Cardiac fibroblast (primary cell): ENCODE results near the gene SDK2.

Experiments
- DNase-seq, 2 donors: peaks; one replicate each; pipeline versions ENCODE4 v3.0.0 to v3.0.0-alpha.2; 2010; ENCODE audit warnings: low read depth in 2 of 2
- H3K4me3 ChIP-seq, 2 donors: replicated peaks in 1 of 2; 1 replicate in 1 of 2; 2 replicates in 1 of 2; pipeline ENCODE4 v1.5.1; 2011; ENCODE audit warnings: low read depth in 2 of 2, low read length in 2 of 2, mild to moderate bottlenecking in 2 of 2, moderate library complexity in 1 of 2
- TF ChIP-seq, protein P1 (sequence below): IDR thresholded peaks from one replicate; pipeline ENCODE4 v1.5.1; 2011; ENCODE audit warnings: low read depth, mild to moderate bottlenecking, low read length, inconsistent platforms

Gene SDK2

DNA sequence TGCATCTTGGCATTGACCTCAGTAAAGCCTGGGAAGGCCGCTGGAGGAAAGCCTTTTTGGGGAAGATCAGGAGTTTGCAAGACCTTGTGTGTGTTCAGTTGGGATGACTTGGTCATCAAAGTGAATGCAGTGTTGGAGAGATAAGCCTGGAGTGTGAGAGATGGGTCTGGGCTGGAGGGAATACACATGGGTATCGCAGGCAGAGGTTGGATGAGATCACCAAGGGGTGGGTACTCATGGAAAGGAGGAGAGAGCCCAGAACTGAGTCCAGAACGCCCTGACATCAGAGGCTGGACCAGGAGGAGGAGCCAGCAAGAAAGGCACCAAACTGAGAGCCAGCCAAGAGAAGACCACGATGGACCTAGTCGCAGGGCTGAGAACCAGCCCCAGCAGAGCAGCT lies 35.2 kb downstream of the SDK2 start:
- TF ChIP-seq, protein P1, sequence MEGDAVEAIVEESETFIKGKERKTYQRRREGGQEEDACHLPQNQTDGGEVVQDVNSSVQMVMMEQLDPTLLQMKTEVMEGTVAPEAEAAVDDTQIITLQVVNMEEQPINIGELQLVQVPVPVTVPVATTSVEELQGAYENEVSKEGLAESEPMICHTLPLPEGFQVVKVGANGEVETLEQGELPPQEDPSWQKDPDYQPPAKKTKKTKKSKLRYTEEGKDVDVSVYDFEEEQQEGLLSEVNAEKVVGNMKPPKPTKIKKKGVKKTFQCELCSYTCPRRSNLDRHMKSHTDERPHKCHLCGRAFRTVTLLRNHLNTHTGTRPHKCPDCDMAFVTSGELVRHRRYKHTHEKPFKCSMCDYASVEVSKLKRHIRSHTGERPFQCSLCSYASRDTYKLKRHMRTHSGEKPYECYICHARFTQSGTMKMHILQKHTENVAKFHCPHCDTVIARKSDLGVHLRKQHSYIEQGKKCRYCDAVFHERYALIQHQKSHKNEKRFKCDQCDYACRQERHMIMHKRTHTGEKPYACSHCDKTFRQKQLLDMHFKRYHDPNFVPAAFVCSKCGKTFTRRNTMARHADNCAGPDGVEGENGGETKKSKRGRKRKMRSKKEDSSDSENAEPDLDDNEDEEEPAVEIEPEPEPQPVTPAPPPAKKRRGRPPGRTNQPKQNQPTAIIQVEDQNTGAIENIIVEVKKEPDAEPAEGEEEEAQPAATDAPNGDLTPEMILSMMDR: no peak
- DNase-seq: no peak

DNA sequence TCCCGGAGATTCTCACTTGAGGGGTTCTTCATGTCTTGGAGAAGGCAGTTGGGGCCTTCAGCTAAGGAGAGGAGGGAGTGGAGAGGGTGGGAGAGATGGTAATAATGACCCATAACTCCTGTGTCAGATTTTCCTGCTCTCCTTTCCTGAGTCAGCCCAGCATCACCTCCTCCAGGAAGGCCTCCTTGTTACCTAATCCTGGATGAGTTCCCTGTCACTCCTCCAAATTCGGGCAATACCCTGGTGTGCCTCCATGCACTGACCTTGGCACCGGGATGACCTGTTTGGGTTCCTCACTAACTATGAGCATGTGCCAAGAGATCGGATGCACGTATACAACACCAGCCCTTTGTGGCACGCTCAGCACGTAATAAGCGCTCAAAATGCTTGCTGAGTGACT lies 38.8 kb downstream of the SDK2 start:
- H3K4me3 ChIP-seq: no peak overlapping the region
- no peak for DNase-seq
- TF ChIP-seq, protein P1: no peak

More for the DNA sequence above, 35.2 kb downstream of the SDK2 start:
- no peak overlapping the region for H3K4me3 ChIP-seq

DNA sequence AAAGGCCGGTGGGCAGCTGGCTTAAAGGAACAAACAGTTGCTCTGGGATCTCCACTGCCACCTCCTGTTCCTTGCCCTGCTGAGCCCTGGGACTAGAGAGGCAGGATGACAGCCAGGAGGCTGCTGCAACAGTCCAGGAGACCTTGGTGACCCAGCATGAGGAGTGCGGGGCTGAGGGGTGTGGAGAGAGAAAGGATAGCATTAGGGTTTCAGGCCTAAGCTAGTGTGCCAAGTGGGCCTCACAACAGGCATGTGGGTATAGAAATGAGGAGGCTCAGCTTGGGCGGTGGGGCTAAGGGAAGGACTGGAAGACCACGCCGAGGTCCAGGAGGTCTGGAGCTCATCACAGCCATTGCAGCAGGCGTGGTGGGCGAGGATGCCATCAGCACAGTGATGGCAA lies 39.8 kb downstream of the SDK2 start:
- TF ChIP-seq, protein P1: no peak
- no peak for DNase-seq
- no peak overlapping the region for H3K4me3 ChIP-seq

DNA sequence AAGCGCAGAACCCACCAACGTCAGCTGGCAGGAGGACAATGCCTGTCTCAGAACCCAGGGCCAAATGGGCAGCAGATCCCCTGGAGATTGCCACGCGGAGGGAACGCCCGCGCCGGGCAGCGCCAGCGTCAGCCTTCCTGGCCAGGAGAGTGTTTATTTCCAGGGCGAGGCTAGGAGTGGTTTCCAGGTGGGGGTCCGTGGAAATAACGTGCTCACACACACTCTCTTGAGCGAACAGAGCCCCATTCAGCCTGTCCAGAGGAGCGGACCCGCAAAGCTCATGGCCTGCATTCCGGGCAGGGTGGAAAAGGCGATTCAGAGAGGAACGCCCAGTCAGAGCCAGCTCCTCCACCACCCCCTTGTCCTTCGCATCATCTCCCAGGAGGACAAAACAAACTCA lies 40.3 kb downstream of the SDK2 start:
- TF ChIP-seq, protein P1: no peak
- no peak overlapping the region for H3K4me3 ChIP-seq
- no peak for DNase-seq

DNA sequence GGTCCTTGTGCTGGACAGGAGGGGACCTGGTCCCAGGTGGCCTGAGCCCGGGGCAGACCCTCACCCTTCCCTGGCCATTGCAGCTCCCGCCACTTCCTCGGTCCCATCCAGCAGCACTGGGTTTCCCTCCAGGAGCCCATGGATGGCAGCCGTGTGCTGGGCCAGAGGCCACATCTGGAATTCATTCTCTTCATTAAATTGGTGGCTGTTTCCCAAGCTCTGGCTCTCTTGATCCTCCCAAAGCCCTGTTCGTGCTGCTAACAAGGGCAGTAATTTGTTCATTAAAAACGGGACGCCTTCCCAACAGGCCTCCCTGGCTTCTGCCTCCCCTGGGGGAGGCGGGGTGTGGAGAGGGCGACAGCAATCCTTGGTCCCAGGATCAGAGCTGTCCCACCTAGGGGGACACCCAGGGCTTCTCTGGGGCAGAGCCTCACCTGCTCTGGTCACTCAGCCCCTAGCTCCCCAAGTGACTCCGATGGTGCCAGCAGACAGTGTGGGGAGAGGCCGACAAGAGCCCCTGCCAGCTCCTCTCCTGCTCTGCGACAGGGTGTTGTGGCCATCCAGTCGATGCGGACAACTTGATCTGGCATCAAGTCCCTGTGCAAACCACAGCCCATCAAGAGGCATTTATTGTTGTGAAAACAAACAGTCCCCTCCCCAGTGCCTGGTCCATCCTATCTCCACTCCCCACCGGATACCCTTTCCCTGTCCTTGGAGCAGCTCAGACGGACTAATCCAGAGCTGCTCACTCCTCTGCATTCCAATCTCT lies 44.0 kb downstream of the SDK2 start:
- DNase-seq: peak in 1 of 2 donors; percentile 8
- no peak overlapping the region for H3K4me3 ChIP-seq
- TF ChIP-seq, protein P1: no peak

- no peak for DNase-seq
- no peak overlapping the region for H3K4me3 ChIP-seq
- TF ChIP-seq, protein P1: no peak
These were observed 44.6 kb downstream of the SDK2 start for GRCh38 chr17:73599599-73599998.

DNA sequence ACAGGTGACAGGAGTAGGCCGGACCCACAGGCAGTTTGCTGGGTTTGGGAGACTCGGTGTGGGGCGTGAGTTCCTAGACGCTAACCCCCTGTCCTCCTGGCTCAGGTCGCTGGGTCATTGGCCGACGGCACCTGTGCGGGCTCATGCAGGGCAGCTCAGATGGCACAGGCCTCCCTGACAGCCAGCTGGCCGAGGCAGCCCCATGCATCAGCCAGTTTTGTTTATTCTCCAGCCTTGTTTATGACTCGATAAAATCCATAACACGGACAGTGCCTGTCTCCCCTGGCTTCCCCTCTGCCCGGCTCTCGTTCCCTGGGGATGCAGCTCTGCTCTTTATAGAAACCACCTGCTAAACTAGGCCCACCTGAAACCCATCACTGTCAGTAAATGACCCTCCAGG lies 46.0 kb downstream of the SDK2 start:
- TF ChIP-seq, protein P1: no peak
- no peak overlapping the region for H3K4me3 ChIP-seq
- DNase-seq: no peak
